CMK (cell line): Measurements from ENCODE around the gene ZNF292.
"Not testable (repeated sequence)": the region's sequence is repeated elsewhere in the genome, so short reads cannot be mapped to it uniquely, and the experiment has no call there.

Experiments
- DNase-seq: peaks from one replicate; pipeline ENCODE4 v3.0.0-alpha.2; 2010; ENCODE audit warnings: low read depth

ZNF292 gene

DNA sequence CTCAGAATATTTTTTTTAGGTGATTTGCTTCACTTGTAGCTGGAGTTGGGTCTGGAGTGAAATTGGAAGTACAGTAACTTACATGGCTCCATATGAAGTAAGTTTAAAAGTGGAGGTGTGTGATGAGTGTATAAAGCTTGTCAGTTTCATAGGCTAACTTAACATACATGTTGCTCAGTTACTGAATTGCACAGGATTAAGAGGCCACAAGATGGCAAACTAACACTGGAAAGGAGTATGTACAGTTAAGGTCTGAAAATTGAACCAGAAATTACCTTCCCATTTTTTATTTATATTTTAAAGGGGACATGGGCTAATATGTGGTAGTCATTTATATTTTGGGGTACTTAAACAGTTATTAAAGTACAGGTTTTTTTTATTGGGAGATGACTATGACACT, 121.8 kb downstream of the ZNF292 start:
- no peak for DNase-seq

DNA sequence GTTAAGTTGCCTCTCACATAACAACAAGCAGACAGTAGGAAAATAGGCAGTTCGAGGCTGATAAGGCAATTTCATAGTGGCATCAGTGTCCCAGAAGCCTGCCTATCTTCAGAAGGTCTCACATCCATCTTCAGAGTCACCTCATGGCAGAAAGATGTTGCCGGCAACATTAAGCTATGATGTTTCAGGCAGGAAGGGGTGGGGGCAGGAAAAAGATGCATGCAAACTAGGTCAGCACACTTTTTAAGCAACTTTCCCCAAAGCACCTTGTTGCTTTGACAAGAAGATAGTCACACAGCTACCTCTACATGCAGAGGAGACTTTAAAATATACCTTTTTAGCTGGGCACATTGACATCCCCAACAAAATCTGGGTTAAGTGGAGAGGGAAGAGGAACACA, 123.8 kb downstream of the ZNF292 start:
- no peak for DNase-seq

DNA sequence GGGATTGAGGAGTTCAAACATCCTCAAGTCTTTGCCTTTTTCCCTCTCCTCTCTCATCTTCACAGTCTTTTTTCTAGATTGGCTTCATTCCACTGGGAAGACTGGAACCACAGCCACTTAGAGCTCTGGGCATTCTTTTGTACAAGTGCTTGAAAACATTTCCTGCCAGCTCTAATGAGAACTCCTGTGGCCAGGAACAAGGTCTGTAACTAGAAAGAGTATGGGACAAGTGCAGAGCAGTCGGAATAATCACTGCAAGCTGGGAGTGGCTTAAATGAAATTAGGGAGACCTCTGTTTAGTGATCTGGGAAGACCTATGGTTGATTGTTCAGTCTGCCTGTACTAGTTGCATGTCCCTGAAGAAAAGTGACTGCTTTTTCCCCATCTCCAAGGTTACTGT, 126.1 kb downstream of the ZNF292 start:
- no peak for DNase-seq

DNA sequence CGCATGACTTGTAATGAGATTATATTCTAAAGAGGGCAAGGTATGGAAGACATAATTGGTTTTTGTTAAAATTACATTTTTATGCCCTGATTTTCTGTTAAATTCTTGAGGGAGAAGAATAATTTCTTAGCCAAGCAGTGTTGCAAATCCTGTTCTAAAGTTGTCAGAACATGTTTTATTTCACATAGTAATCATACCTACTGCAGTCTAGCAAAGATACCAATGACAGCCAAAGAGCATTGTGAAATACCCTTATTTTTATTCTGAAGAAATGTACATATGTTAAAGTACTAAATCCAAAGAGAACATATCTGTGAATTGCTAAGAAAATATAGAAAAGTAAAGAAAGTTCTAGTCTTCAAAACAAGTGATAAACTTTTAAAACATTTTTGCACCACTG, 127.4 kb downstream of the ZNF292 start:
- no peak for DNase-seq

DNA sequence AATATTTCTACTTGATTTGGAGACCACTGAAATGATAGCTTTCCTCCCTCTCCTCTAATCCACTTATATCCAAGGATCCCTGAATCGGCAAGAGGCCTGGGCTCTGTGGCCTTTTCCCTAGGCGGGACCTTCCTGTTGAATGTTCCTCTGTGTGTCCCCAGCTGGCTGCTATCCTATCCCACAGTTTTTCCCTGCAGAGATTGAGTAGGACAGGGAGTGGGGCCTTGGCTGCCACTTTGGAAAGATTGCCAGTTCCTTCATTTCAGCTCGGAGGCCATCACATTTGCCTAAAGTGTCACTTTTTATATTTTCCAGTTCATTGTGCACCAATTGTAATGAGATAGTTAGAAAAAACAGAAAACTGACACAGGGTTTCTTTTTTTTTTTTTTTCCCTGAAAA, 128.1 kb downstream of the ZNF292 start:
- DNase-seq: no peak

GRCh38 chr6:87287251-87287650, 131.9 kb downstream of the ZNF292 start:
- no peak for DNase-seq

GRCh38 chr6:87289571-87289970, 134.2 kb downstream of the ZNF292 start:
- DNase-seq: no peak

DNA sequence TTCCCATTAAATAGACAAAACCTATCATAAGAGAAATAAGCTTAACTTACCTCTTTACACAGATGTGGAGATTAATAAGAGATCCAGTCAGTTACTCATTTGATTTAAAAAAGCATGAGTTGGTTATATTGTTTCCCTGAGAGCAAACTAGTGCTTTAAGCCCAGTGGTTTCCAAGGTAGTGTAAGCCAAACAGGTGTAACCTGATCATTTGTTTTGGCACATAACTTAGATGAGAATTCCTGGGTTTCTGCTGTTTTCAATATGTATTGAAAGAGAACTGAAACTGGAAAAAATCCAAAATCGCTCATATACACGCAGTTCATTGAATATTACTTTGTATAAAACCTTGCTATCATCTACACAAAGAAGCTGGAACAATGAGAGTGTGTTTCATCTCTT, 136.5 kb downstream of the ZNF292 start:
- no peak for DNase-seq

- DNase-seq: no peak
Observed at GRCh38 chr6:87293526-87293925, 138.2 kb downstream of the ZNF292 start.

GRCh38 chr6:87297119-87297518, 141.8 kb downstream of the ZNF292 start:
- DNase-seq: no peak

DNA sequence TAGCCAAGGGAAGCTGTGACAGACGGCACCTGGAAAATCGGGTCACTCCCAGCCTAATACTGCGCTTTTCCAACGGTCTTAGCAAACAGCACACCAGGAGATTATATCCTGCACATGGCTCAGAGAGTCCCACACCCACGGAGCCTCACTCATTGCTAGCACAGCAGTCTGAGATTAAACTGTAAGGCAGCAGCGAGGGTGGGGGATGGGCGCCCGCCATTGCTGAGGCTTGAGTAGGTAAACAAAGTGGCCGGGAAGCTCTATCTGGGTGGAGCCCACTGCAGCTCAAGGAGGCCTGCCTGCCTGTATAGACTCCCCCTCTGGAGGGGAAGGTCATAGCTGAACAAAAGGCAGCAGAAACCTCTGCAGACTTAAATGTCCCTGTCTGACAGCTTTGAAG, 145.9 kb downstream of the ZNF292 start:
- not testable (repeated sequence) for DNase-seq

DNA sequence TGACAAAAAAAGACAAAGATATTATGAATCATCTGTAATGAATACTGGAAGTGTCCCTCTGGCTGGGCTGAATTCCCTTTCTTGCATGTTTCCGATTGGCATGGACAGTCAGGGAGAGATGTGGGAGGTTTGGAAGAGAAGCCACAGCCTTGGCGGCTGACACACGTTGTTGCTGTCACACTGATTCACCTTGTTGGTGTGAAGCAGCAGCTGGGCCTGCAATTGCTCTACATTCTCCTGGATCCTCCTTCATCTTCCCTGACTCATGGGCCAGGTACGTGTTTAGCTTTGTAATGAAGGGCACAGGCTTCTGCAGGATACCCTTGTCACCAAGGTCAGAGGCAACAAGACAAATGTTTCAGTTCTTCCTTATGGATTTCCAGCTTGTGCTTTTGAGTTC, 153.6 kb downstream of the ZNF292 start:
- no peak for DNase-seq

DNA sequence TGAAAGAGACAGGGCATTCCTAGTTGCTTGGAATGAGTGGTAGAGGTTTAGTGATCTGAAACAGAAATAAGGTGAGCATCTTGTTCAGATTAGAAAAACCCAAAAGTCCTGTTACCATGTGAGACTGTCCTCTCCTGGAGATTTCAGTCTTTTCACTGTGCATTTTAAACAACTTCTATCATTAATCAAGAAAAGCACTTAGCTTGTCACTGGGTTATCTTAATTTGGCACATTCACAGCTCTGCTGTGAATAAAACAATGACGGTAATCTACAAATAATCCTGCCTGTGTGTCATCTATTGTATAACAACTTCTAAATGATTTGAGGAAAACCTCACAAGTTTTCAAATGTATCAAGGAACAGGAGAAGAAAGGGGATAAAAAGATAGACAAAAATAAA, 157.5 kb downstream of the ZNF292 start:
- DNase-seq: no peak
